NCI-H2227 (cell line): ENCODE measurements around the gene SMYD2.

Source experiments
- DNase-seq: peaks from one replicate; lab custom pipeline; 2025; ENCODE audit not compliant: unreplicated experiment; lab: John Stamatoyannopoulos, UW

SMYD2 gene

GRCh38 chr1:214384373-214385079 is 103.6 kb downstream of the SMYD2 start:
- no peak for DNase-seq

GRCh38 chr1:214385428-214385827 is 104.5 kb downstream of the SMYD2 start:
- no peak for DNase-seq

GRCh38 chr1:214386333-214386732 is 105.4 kb downstream of the SMYD2 start:
- no peak for DNase-seq
